ENCODE results near the gene TSC22D1.

TSC22D1 gene

DNA sequence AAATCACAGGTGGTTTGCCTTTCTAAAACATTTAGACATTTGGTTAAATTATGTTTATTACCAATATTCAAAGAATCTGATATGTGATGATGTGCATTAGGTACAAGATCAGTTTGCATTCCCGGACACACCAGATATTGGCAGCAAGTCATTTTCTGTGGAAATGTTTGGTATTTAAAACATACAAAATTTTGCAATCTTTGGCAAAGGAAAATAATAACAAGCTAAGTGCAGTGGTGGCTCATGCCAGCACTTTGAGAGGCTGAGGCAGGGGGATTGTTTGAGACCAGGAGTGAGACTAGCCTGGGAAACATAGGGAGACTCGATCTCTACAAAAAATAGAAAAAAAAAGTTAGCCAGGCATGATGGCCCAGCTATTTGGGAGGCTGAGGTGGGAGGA lies 29.1 kb upstream of the TSC22D1 start:
- TF ChIP-seq TAF1 (IDR thresholded peaks at IDR 0.05; ENCODE audit: borderline replicate concordance, insufficient read depth, low read length) (no peak), SIN3A (IDR thresholded peaks at IDR 0.05; ENCODE audit: borderline replicate concordance, insufficient read depth, low read length) (no peak), FOXP2 (optimal IDR thresholded peaks at IDR 0.05; ENCODE audit: borderline replicate concordance, extremely low read depth, extremely low read length, insufficient read depth) (no peak), POLR2AphosphoS5 (IDR thresholded peaks at IDR 0.05; ENCODE audit: low read depth, low read length) (no peak)
- TF ChIP-seq, protein P1, sequence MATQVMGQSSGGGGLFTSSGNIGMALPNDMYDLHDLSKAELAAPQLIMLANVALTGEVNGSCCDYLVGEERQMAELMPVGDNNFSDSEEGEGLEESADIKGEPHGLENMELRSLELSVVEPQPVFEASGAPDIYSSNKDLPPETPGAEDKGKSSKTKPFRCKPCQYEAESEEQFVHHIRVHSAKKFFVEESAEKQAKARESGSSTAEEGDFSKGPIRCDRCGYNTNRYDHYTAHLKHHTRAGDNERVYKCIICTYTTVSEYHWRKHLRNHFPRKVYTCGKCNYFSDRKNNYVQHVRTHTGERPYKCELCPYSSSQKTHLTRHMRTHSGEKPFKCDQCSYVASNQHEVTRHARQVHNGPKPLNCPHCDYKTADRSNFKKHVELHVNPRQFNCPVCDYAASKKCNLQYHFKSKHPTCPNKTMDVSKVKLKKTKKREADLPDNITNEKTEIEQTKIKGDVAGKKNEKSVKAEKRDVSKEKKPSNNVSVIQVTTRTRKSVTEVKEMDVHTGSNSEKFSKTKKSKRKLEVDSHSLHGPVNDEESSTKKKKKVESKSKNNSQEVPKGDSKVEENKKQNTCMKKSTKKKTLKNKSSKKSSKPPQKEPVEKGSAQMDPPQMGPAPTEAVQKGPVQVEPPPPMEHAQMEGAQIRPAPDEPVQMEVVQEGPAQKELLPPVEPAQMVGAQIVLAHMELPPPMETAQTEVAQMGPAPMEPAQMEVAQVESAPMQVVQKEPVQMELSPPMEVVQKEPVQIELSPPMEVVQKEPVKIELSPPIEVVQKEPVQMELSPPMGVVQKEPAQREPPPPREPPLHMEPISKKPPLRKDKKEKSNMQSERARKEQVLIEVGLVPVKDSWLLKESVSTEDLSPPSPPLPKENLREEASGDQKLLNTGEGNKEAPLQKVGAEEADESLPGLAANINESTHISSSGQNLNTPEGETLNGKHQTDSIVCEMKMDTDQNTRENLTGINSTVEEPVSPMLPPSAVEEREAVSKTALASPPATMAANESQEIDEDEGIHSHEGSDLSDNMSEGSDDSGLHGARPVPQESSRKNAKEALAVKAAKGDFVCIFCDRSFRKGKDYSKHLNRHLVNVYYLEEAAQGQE (IDR thresholded peaks at IDR 0.05; ENCODE audit: insufficient read depth in 1 of 2, low read depth in 2 of 2, low read length in 2 of 2) = no peak

DNA sequence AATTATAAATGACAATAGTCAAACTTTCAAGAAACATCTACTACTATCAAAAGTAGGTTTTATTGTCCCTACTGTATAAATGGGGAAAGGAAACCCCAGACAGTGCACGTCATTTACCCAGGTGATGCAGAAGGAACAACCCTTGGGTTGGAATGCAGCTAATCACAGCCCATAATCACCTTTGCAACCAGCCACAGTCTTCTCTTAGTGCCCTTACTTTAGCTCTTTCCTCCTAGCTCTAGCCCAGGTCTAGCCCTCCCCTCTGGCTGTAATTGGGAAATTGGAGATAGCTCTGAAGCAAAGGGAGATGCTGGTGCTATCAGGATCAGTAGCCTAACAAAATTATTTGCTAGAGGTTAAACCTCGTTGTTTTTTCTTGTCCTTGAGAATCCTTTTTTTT lies 25.5 kb upstream of the TSC22D1 start:
- TF ChIP-seq SIN3A (IDR thresholded peaks at IDR 0.05; ENCODE audit: borderline replicate concordance, insufficient read depth, low read length) (no peak), FOXP2 (optimal IDR thresholded peaks at IDR 0.05; ENCODE audit: borderline replicate concordance, extremely low read depth, extremely low read length, insufficient read depth) (no peak), POLR2AphosphoS5 (IDR thresholded peaks at IDR 0.05; ENCODE audit: low read depth, low read length) (no peak), TAF1 (IDR thresholded peaks at IDR 0.05; ENCODE audit: borderline replicate concordance, insufficient read depth, low read length) (no peak)
- TF ChIP-seq, protein P1 (IDR thresholded peaks at IDR 0.05; ENCODE audit: insufficient read depth in 1 of 2, low read depth in 2 of 2, low read length in 2 of 2) = no peak

GRCh38 chr13:44592216-44592847 lies 16.2 kb upstream of the TSC22D1 start:
- TF ChIP-seq TAF1 (IDR thresholded peaks at IDR 0.05; ENCODE audit: borderline replicate concordance, insufficient read depth, low read length) (no peak), FOXP2 (optimal IDR thresholded peaks at IDR 0.05; ENCODE audit: borderline replicate concordance, extremely low read depth, extremely low read length, insufficient read depth) (no peak), POLR2AphosphoS5 (IDR thresholded peaks at IDR 0.05; ENCODE audit: low read depth, low read length) (no peak), SIN3A (IDR thresholded peaks at IDR 0.05; ENCODE audit: borderline replicate concordance, insufficient read depth, low read length) (no peak)
- TF ChIP-seq, protein P1 (IDR thresholded peaks at IDR 0.05; ENCODE audit: insufficient read depth in 1 of 2, low read depth in 2 of 2, low read length in 2 of 2) = no peak

DNA sequence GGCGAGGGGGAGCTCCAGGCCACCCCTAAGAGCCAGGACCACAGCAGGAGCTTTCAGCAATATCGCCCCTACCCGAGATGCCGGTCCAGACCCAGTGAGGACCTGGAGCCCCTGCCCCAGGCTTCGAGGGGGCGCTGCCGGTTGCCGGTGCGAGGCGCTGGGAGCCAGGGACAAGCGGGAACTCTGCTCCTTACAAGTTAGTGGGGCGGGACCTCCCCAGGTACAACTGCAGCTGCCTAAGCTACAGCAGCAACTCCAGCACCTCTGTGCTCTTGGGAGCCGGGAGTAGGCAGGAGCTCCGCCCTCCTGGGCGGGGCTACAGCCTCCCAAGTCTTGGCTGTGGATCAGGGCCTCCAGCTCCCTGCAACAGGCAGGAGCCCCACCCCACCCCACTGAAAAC lies 15.2 kb upstream of the TSC22D1 start:
- TF ChIP-seq SIN3A (IDR thresholded peaks at IDR 0.05; ENCODE audit: borderline replicate concordance, insufficient read depth, low read length) (no peak), FOXP2 (optimal IDR thresholded peaks at IDR 0.05; ENCODE audit: borderline replicate concordance, extremely low read depth, extremely low read length, insufficient read depth) (no peak), TAF1 (IDR thresholded peaks at IDR 0.05; ENCODE audit: borderline replicate concordance, insufficient read depth, low read length) (no peak), POLR2AphosphoS5 (IDR thresholded peaks at IDR 0.05; ENCODE audit: low read depth, low read length) (no peak)
- TF ChIP-seq, protein P1 (IDR thresholded peaks at IDR 0.05; ENCODE audit: insufficient read depth in 1 of 2, low read depth in 2 of 2, low read length in 2 of 2) = no peak

Measured in PFSK-1 (cell line).